HG02981 (cell line): Measurements from ENCODE around the gene CAMK4.

ENCODE experiments used
- ATAC-seq: cut with Tn5 transposase; IDR thresholded peaks from one replicate; pipeline ENCODE4 v1.9.1; 2021; ENCODE audit warnings: mild to moderate bottlenecking, moderate library complexity; ENCODE audit not compliant: unreplicated experiment

The CAMK4 gene

GRCh38 chr5:111223787-111224560, at the start of gene CAMK4:
Gene CAMK4 (plus strand): TSS chr5:111224384. CDS start chr5:111224484, 100 bp downstream.
- peak; percentile 71 for ATAC-seq

GRCh38 chr5:111183064-111183463, 41.1 kb upstream of the CAMK4 start:
- no peak for ATAC-seq

- no peak for ATAC-seq
Observed at GRCh38 chr5:111187079-111187478, 37.1 kb upstream of the CAMK4 start.

- ATAC-seq: no peak
Observed at GRCh38 chr5:111194053-111194452, 30.1 kb upstream of the CAMK4 start.

GRCh38 chr5:111194925-111195324, 29.3 kb upstream of the CAMK4 start:
- ATAC-seq: no peak

- ATAC-seq: no peak
Observed at GRCh38 chr5:111197523-111197922, 26.7 kb upstream of the CAMK4 start.

DNA sequence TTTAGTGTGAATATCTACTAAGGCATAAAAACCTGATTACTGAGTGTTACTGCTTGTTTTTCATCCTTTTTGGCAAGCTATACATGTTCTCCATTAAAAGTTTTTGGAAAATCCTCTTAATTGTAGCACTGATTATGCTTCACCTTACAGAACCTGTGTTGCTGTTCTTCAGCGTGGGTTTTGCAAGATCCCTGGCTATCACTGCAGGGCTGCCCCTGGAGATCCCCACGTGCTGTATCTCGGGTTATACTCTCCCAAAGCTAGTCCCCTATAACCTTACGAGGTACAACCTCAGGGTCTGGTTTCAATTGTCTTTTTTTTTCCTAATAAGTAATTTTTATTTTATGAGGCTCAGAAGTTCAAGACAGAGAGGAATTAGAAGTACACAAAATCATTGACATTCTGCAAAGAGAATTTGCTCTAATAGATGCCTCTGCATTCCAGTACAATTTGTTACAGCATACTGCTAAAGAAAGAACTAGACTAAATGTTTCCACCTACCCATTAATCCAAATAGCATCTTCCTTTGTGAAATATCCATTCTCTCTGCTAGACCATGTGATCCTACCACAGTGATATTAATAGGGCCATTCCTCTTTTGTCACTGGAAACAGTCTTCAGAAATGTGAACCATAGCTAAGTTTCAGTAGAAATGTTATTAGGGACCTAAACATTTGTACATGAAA, 25.8 kb upstream of the CAMK4 start:
- no peak for ATAC-seq

- ATAC-seq: no peak
Observed at GRCh38 chr5:111200828-111201227, 23.4 kb upstream of the CAMK4 start.

DNA sequence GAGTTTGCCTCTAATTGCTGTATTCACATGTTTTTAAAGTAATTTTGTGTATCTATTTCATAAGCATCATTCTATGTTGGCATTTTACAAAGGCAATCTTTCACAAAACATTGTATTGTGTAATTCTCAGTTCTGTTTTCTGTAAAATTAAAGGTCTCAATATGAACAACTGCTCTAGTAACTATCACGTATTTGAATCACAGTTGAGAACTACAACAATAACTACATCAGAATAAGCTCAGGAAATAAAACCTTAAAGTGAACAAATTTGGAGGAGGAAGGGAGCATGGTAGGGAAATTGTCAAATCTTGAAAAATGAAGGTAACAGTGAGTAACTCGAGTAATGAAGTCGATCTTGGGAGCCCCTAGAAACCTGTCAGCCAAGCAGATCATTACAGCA, 22.5 kb upstream of the CAMK4 start:
- ATAC-seq: no peak

GRCh38 chr5:111211341-111211740, 12.8 kb upstream of the CAMK4 start:
- peak; percentile 77 for ATAC-seq

DNA sequence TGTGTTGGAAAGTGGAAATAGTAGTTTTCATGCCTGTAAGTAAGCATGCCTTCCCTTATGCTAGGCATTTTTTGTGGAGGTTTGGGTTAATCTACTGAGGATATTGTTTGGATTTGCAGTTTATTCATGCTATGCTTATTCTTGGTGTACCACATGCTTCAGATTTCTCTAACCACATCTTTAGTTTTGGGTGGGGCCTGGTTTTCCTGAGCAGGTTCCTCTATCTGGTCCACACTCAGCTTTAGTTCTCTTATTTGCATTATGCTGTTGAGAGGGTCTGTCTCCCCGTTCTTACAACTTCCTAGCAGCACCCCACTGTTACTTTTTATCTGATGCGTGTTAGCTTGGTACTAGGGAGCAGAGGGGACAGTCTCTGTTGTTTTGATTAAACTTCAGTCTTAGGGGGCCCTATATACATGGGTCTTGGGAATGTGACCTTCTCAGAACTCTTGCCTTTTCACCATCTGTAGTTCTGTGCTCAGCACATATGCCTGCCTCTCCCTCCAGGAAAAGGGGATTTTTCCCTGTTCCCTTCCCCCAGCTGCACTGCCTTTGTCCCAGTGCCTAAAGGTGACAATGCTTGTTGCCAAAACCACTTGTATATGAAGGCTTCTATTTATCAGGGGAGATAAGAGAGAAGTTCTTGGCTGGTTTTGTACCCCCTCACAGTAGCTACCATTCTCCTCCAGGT, 10.0 kb upstream of the CAMK4 start:
- ATAC-seq: no peak

DNA sequence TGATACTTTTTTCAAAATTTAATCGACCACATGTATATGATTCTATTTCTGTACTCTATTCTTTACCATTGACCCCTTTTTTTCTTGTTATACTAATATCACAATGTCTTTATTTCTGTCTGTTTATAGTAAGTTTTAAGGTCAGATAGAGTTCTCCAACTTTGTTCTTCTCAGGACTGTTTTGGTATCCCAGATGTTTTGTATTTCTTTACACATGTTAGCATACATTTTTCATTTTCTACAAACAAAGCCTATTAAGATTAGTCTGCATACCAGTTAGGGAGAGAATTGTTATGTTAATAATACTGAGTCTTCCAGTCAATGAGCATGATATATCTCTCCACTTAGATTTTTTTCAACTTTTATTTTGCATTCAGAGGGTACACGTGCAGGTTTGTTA, 8.2 kb upstream of the CAMK4 start:
- no peak for ATAC-seq

GRCh38 chr5:111221139-111221538, 3.0 kb upstream of the CAMK4 start:
- no peak for ATAC-seq

GRCh38 chr5:111223101-111223786, 940 bp upstream of the CAMK4 start:
- no peak for ATAC-seq

DNA sequence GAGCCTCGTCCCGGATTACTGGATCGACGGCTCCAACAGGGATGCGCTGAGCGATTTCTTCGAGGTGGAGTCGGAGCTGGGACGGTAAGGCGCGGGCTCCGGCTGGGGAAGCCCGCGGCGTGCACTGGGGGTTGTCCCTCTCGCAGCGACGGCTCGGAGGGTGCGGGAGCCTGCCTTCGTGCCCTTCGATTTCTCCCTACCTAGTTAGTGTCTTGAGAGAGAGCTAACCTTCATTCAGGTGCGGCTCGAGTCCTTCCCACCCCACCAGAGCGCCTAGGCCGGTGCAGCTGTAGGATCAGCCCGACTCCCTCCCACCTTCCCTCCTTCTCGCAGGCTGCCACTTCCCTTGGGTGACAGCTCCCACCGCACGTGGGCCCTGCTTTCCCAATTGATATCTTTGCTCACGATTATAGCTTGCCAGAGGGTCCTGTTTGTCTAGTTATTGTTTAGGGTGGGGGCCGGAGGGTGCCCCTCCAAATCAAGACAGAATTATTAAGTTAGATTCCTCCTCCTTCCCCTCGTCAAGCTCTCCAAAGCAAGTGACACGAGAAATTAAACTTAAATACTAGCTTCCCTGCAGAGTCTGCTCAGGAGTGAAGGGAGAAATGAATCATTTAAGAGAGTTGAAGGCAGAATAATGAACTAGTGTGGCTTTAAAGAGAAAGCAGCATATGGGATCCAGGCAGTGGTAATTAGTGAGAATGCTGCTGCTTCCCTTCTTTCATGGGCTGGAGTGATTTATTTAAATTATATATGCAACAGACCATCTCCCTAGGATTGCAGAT, 569 bp downstream of the CAMK4 start:
- peak; percentile 25 for ATAC-seq

DNA sequence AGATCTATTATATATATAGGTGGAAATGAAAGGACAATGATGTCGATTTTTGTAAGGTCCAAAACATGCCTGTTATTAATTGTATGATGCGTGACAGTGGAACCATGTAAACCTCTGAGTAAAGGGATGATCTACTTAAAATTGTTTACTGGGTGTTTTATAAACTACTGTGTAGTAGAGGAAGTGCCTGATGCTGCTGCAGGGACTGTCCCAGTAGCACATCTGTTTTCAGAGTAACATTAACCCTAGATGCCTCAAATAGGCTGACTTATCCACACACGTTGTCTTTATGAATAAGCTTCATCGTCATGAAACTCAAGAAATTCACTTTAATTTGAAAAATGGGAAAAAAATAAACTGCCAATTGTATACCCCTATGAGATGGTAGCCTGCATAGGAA, 1.7 kb downstream of the CAMK4 start:
- no peak for ATAC-seq

DNA sequence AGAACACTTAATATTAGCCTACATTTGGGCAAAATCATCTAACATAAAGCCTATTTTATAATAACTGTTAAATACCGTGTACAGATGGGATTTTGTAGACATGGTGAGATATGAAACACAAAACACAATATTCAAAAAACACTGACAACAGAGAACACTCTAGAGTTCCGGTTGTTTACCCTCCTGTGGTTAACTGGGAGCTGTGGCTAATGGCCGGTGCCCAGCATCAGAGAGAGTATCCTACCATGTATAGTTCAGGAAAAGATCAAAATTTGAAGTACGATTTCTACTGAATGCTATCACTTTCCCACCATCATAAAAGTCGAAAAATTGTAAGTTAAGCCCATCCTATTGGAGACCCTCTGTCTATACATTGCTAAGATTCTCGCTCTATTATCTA, 2.4 kb downstream of the CAMK4 start:
- ATAC-seq: no peak

DNA sequence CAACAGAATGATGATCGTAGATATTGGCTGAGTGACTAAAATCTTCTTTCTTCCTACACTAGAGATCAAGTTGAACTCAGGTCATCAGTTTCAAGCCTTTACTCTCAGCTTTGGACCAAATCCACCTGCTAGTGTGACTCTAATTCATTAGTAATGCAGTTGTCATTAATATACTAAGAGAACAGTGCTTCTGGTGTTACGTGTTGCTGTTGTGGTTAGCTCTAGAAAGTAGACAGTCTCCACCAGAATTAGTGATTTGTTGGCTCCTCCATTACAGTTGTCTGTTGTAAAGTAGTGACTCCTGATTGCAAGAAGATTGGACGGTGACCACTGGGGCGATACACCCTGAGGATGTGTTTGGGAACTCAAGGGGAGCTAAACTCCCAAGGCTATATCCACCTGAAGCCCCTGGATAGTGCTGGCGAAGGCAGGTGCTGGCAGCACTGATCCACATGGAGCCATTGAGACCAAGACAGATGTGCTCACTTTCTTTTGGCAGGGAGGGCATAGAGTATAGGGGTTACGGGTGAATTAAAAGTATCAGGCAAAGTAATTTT, 3.1 kb downstream of the CAMK4 start:
- ATAC-seq: no peak

GRCh38 chr5:111227801-111228200, 3.6 kb downstream of the CAMK4 start:
- no peak for ATAC-seq

- ATAC-seq: no peak
Observed at GRCh38 chr5:111228520-111229220, 4.5 kb downstream of the CAMK4 start.
